Liver (tissue), 9 donors: ENCODE results near the gene IGLL5. TPM values are rescaled to one million over a fixed set of nuclear protein-coding genes. Genes with fewer than 3 reads are reported as not detected.

Experiments
- DNase-seq: peaks from one replicate; pipeline ENCODE4 v3.0.0-alpha.2; 2017; ENCODE audit warnings: low spot score
- H3K27ac ChIP-seq, 2 donors: one replicate each; pipeline ENCODE4 v1.7.0; 2013; ENCODE audit warnings: inconsistent platforms in 2 of 2, low read length in 2 of 2, control low read depth in 1 of 2, low read depth in 1 of 2, mild to moderate bottlenecking in 1 of 2
- H3K27me3 ChIP-seq, 4 donors: one replicate each; pipeline versions ENCODE4 v1.6.1 to v1.7.0; 2013; ENCODE audit warnings: low read length in 3 of 4, inconsistent platforms in 1 of 4, mild to moderate bottlenecking in 1 of 4, moderate library complexity in 1 of 4; ENCODE audit not compliant: control insufficient read depth in 4 of 4, insufficient read depth in 4 of 4
- H3K36me3 ChIP-seq, 4 donors: one replicate each; pipeline versions ENCODE4 v1.6.1 to v1.7.0; 2013; ENCODE audit warnings: low read length in 3 of 4, mild to moderate bottlenecking in 3 of 4, low read depth in 1 of 4, moderate library complexity in 1 of 4; ENCODE audit not compliant: control insufficient read depth in 4 of 4, insufficient read depth in 3 of 4
- H3K4me1 ChIP-seq, 4 donors: one replicate each; pipeline versions ENCODE4 v1.6.1 to v1.7.0; 2013; ENCODE audit warnings: low read length in 3 of 4, mild to moderate bottlenecking in 3 of 4, moderate library complexity in 1 of 4; ENCODE audit not compliant: control insufficient read depth in 4 of 4, insufficient read depth in 4 of 4
- H3K4me3 ChIP-seq, 3 donors: one replicate each; pipeline versions ENCODE4 v1.6.1 to v1.7.0; 2013; ENCODE audit warnings: low read length in 3 of 3, control low read depth in 1 of 3, low read depth in 1 of 3, mild to moderate bottlenecking in 1 of 3
- H3K9ac ChIP-seq, 2 donors: one replicate each; pipeline ENCODE4 v1.7.0; 2013; ENCODE audit warnings: low read length in 2 of 2, mild to moderate bottlenecking in 2 of 2, moderate library complexity in 2 of 2, control low read depth in 1 of 2, low read depth in 1 of 2
- H3K9me3 ChIP-seq, 4 donors: one replicate each; pipeline versions ENCODE4 v1.6.1 to v1.7.0; 2013; ENCODE audit warnings: low read length in 3 of 4; ENCODE audit not compliant: control insufficient read depth in 4 of 4
- ATF3 ChIP-seq: IDR thresholded peaks from 2 replicates; pipeline ENCODE4 v1.6.1; 2016; ENCODE audit warnings: antibody characterized with exemption
- CTCF ChIP-seq: fragments of 150-350 bp; IDR thresholded peaks from 2 replicates; pipeline ENCODE4 v1.5.1; 2017; ENCODE audit warnings: improper control_type of control experiment, low read depth, low read length; ENCODE audit not compliant: missing input control
- EGR1 ChIP-seq, 2 donors: IDR thresholded peaks; 2 replicates each; pipeline ENCODE4 v1.6.1; 2016 to 2018; ENCODE audit warnings: antibody characterized with exemption in 2 of 2, low read depth in 2 of 2
- FOXA1 ChIP-seq: IDR thresholded peaks from 2 replicates; pipeline ENCODE4 v1.6.1; 2016; ENCODE audit warnings: antibody characterized with exemption
- FOXA2 ChIP-seq: IDR thresholded peaks from 2 replicates; pipeline ENCODE4 v1.6.1; 2016; ENCODE audit warnings: antibody characterized with exemption
- GABPA ChIP-seq, 2 donors: IDR thresholded peaks in 1 of 2; conservative IDR thresholded peaks in 1 of 2; 2 replicates each; pipeline ENCODE4 v1.6.1; 2016; ENCODE audit warnings: antibody characterized with exemption in 2 of 2, mild to moderate bottlenecking in 1 of 2, moderate library complexity in 1 of 2
- HNF4A ChIP-seq, 2 donors: conservative IDR thresholded peaks; 2 replicates each; pipeline ENCODE4 v1.6.1; 2016; ENCODE audit warnings: antibody characterized with exemption in 2 of 2, mild to moderate bottlenecking in 2 of 2
- HNF4G ChIP-seq: IDR thresholded peaks from 2 replicates; pipeline ENCODE4 v1.6.1; 2016; ENCODE audit warnings: antibody characterized with exemption
- JUND ChIP-seq, 2 donors: IDR thresholded peaks; 2 replicates each; pipeline ENCODE4 v1.6.1; 2016; ENCODE audit warnings: antibody characterized with exemption in 2 of 2
- MAX ChIP-seq: IDR thresholded peaks from 2 replicates; pipeline ENCODE4 v1.6.1; 2016; ENCODE audit warnings: antibody characterized with exemption
- NR2F2 ChIP-seq: IDR thresholded peaks from 2 replicates; pipeline ENCODE4 v1.6.1; 2016; ENCODE audit warnings: antibody characterized with exemption
- RAD21 ChIP-seq, 2 donors: IDR thresholded peaks; 2 replicates each; pipeline ENCODE4 v1.6.1; 2016; ENCODE audit warnings: antibody characterized with exemption in 2 of 2, mild to moderate bottlenecking in 2 of 2
- REST ChIP-seq: IDR thresholded peaks from 2 replicates; pipeline ENCODE4 v1.6.1; 2016; ENCODE audit warnings: antibody characterized with exemption, mild to moderate bottlenecking
- RXRA ChIP-seq, 2 donors: IDR thresholded peaks; 2 replicates each; pipeline ENCODE4 v1.6.1; 2017 to 2018; ENCODE audit warnings: antibody characterized with exemption in 2 of 2, mild to moderate bottlenecking in 1 of 2
- SP1 ChIP-seq: IDR thresholded peaks from 2 replicates; pipeline ENCODE4 v1.6.1; 2018; ENCODE audit warnings: antibody characterized with exemption, mild to moderate bottlenecking
- TAF1 ChIP-seq: conservative IDR thresholded peaks from 2 replicates; pipeline ENCODE4 v1.6.1; 2016; ENCODE audit warnings: antibody characterized with exemption, mild to moderate bottlenecking
- YY1 ChIP-seq: IDR thresholded peaks from 2 replicates; pipeline ENCODE4 v1.6.1; 2016; ENCODE audit warnings: antibody characterized with exemption, mild to moderate bottlenecking
- ZBTB33 ChIP-seq: IDR thresholded peaks from 2 replicates; pipeline ENCODE4 v1.6.1; 2016; ENCODE audit warnings: antibody characterized with exemption
- WGBS: extraction: QIAGEN DNeasy Blood & Tissue Kit; methylation state at CpG from one replicate; pipeline ENCODE4 v1.1.7; 2013; 5-methylcytosine and 5-hydroxymethylcytosine counted together
- polyA plus RNA-seq, 2 donors: library from polyadenylated mRNA; stranded (reverse) in 1 of 2; unstranded in 1 of 2; fragments of 200-250 nt in 1 of 2; fragments of >200 nt in 1 of 2; fragmentation: Nextera tagmentation in 1 of 2; extraction: Ambion mirVana in 1 of 2; gene quantifications; one replicate each; pipeline versions ENCODE4 v1.2.1 to v1.2.3, GENCODE V29; 2013 to 2015
- total RNA-seq, 2 donors: library from RNA; depleted of rRNA; stranded (reverse); fragments of >200 nt; gene quantifications; one replicate each; pipeline ENCODE4 v1.2.3, GENCODE V29; 2014
- donor health status: healthy.
- donor health status: healthy.
- donor health status: healthy.
- donor health status: healthy.
- donor health status: healthy.

Gene IGLL5
- total and polyA plus RNA-seq, 4 donors, result 1.3 to 13.4 (median 3.4) TPM

- Histone ChIP-seq H3K27ac (no peak overlapping the region), H3K4me1 (no peaks in the 10 kb centered on the region), H3K4me3 (no peak overlapping the region), H3K36me3 (no peaks in the 10 kb centered on the region), H3K9me3 (no peaks in the 10 kb centered on the region), H3K9ac (no peak overlapping the region), H3K27me3 (no peaks in the 10 kb centered on the region)
- DNase-seq, result no peak
- TF ChIP-seq ATF3 (no peak), SP1 (no peak), RXRA (IDR thresholded peaks at IDR 0.05) (no peak), HNF4G (no peak), FOXA1 (no peak), REST (no peak)
- 96% methylated on average over 8 of the region's 8 CpGs for WGBS
These were observed 45.6 kb downstream of the IGLL5 start for GRCh38 chr22:22933100-22933806.

- DNase-seq, result no peak
- no peak overlapping the region for H3K9ac ChIP-seq
- H3K27ac ChIP-seq, result no peak overlapping the region
- WGBS, result 86% methylated on average over 10 of the region's 10 CpGs
- H3K4me3 ChIP-seq, result no peak overlapping the region
- no peaks in the 10 kb centered on the region for H3K4me1 ChIP-seq
- no peaks in the 10 kb centered on the region for H3K36me3 ChIP-seq
- TF ChIP-seq JUND (IDR thresholded peaks at IDR 0.05) (no peak), MAX (no peak), HNF4A (conservative IDR thresholded peaks at IDR 0.05) (no peak), TAF1 (no peak), ATF3 (no peak), EGR1 (IDR thresholded peaks at IDR 0.05; ENCODE audit: low read depth in 2 of 2) (no peak), REST (no peak), SP1 (no peak), GABPA (IDR thresholded peaks at IDR 0.05 in 1 of 2, conservative IDR thresholded peaks at IDR 0.05 in 1 of 2) (no peak), YY1 (no peak), RAD21 (IDR thresholded peaks at IDR 0.05) (no peak), FOXA1 (no peak), RXRA (IDR thresholded peaks at IDR 0.05) (no peak), NR2F2 (no peak), HNF4G (no peak), CTCF (no peak), FOXA2 (no peak), ZBTB33 (no peak)
- H3K27me3 ChIP-seq, result no peaks in the 10 kb centered on the region
- no peaks in the 10 kb centered on the region for H3K9me3 ChIP-seq
These were observed 46.4 kb downstream of the IGLL5 start for GRCh38 chr22:22933807-22934542.
